GM23338 (cell line): ENCODE results near the gene BBOX1. TPM values are rescaled to one million over a fixed set of nuclear protein-coding genes. Genes with fewer than 3 reads are reported as not detected.

Experiments
- ATAC-seq: fragments of 200-7000 bp; cut with Tn5 transposase; 3 replicates; pipeline ENCODE4 v1.9.1; 2020
- DNase-seq: peaks from one replicate; pipeline ENCODE4 v3.0.0-alpha.2; 2015; ENCODE audit warnings: low spot score
- H2AFZ ChIP-seq: fragments of 200-600 bp; sonication (generic); 2 replicates; pipeline ENCODE4 v1.8.0; 2016; ENCODE audit warnings: antibody characterized with exemption, mild to moderate bottlenecking, moderate library complexity
- H3F3A ChIP-seq: fragments of 200-600 bp; sonication (generic); replicated peaks from 2 replicates; pipeline ENCODE4 v1.8.0; 2017; ENCODE audit warnings: antibody characterized with exemption, mixed run types, low read depth
- H3K27ac ChIP-seq: fragments of 200-600 bp; sonication (generic); 2 replicates; pipeline ENCODE4 v1.6.1; 2016; ENCODE audit warnings: low read depth
- H3K27me3 ChIP-seq: fragments of 200-600 bp; sonication (generic); 2 replicates; pipeline ENCODE4 v1.8.0; 2016; ENCODE audit warnings: mild to moderate bottlenecking, mixed run types, moderate library complexity; ENCODE audit not compliant: insufficient read depth
- H3K36me3 ChIP-seq: fragments of 200-600 bp; sonication (generic); 2 replicates; pipeline ENCODE4 v1.8.0; 2016; ENCODE audit warnings: mild to moderate bottlenecking; ENCODE audit not compliant: insufficient read depth
- H3K4me1 ChIP-seq: fragments of 200-600 bp; sonication (generic); 2 replicates; pipeline ENCODE4 v1.8.0; 2016; ENCODE audit warnings: mild to moderate bottlenecking, moderate library complexity; ENCODE audit not compliant: insufficient read depth
- H3K4me2 ChIP-seq: fragments of 200-600 bp; sonication (generic); 2 replicates; pipeline ENCODE4 v1.7.1; 2017; ENCODE audit warnings: mixed run types
- H3K4me3 ChIP-seq: fragments of 200-600 bp; sonication (generic); 2 replicates; pipeline ENCODE4 v1.6.1; 2016; ENCODE audit warnings: mixed run types
- H3K79me2 ChIP-seq: fragments of 200-600 bp; sonication (generic); replicated peaks from 2 replicates; pipeline ENCODE4 v1.8.0; 2017; ENCODE audit warnings: mild to moderate bottlenecking; ENCODE audit not compliant: insufficient read depth
- H3K9me2 ChIP-seq: fragments of 200-600 bp; sonication (generic); 2 replicates; pipeline ENCODE4 v1.8.0; 2017; ENCODE audit not compliant: insufficient read depth
- H4K20me1 ChIP-seq: fragments of 200-600 bp; sonication (generic); replicated peaks from 2 replicates; pipeline ENCODE4 v1.8.0; 2017; ENCODE audit warnings: mild to moderate bottlenecking; ENCODE audit not compliant: insufficient read depth
- H3K27ac Mint-ChIP-seq: 2 replicates; pipeline ENCODE4 v1.8.0; 2020; ENCODE audit warnings: inconsistent platforms, mild to moderate bottlenecking, moderate library complexity, mixed read lengths
- H3K27me3 Mint-ChIP-seq: 3 replicates; pipeline ENCODE4 v1.8.0; 2022; ENCODE audit warnings: low read depth, mild to moderate bottlenecking, moderate library complexity, mixed read lengths, inconsistent platforms; ENCODE audit not compliant: insufficient read depth, poor library complexity
- H3K36me3 Mint-ChIP-seq: 3 replicates; pipeline ENCODE4 v1.8.0; 2021; ENCODE audit warnings: low read depth, mild to moderate bottlenecking, inconsistent platforms, moderate library complexity, mixed read lengths
- H3K4me1 Mint-ChIP-seq: 3 replicates; pipeline ENCODE4 v1.8.0; 2020; ENCODE audit warnings: mild to moderate bottlenecking, inconsistent platforms, mixed read lengths
- H3K4me3 Mint-ChIP-seq: 3 replicates; pipeline ENCODE4 v1.8.0; 2021; ENCODE audit warnings: moderate library complexity, mild to moderate bottlenecking, inconsistent platforms, mixed read lengths
- H3K9me3 Mint-ChIP-seq: 3 replicates; pipeline ENCODE4 v1.8.0; 2020; ENCODE audit warnings: moderate library complexity, mild to moderate bottlenecking, inconsistent platforms, mixed read lengths
- NANOG ChIP-seq: IDR thresholded peaks from 2 replicates; pipeline ENCODE4 v1.6.1; 2016; ENCODE audit warnings: antibody characterized with exemption, borderline replicate concordance
- ZNF462 ChIP-seq: fragments of 250-450 bp; sonication (Bioruptor Pico); IDR thresholded peaks from 2 replicates; pipeline ENCODE4 v1.5.0; 2020; ENCODE audit warnings: mild to moderate bottlenecking, moderate library complexity
- polyA plus RNA-seq: library from polyadenylated mRNA; unstranded; fragments of >200 nt; fragmentation: Nextera tagmentation; extraction: Ambion mirVana; gene quantifications from 2 replicates; pipeline ENCODE4 v1.2.1, GENCODE V29; 2016
- total RNA-seq: library from RNA; depleted of rRNA; stranded (reverse); fragments of >200 nt; shearing (Covaris generic); gene quantifications from 2 replicates; pipeline ENCODE4 v1.2.3, GENCODE V29; 2014
- TF ChIP-seq, protein P1 (sequence below): IDR thresholded peaks from 2 replicates; pipeline ENCODE4 v1.6.1; 2016; ENCODE audit warnings: antibody characterized with exemption

BBOX1 gene
- total and polyA plus RNA-seq, 2 experiments from 2014 or later = not detected

GRCh38 chr11:27052668-27053067 lies 12.1 kb downstream of the BBOX1 start (continued):
- TF ChIP-seq, protein P1, sequence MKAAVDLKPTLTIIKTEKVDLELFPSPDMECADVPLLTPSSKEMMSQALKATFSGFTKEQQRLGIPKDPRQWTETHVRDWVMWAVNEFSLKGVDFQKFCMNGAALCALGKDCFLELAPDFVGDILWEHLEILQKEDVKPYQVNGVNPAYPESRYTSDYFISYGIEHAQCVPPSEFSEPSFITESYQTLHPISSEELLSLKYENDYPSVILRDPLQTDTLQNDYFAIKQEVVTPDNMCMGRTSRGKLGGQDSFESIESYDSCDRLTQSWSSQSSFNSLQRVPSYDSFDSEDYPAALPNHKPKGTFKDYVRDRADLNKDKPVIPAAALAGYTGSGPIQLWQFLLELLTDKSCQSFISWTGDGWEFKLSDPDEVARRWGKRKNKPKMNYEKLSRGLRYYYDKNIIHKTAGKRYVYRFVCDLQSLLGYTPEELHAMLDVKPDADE = no peak

DNA sequence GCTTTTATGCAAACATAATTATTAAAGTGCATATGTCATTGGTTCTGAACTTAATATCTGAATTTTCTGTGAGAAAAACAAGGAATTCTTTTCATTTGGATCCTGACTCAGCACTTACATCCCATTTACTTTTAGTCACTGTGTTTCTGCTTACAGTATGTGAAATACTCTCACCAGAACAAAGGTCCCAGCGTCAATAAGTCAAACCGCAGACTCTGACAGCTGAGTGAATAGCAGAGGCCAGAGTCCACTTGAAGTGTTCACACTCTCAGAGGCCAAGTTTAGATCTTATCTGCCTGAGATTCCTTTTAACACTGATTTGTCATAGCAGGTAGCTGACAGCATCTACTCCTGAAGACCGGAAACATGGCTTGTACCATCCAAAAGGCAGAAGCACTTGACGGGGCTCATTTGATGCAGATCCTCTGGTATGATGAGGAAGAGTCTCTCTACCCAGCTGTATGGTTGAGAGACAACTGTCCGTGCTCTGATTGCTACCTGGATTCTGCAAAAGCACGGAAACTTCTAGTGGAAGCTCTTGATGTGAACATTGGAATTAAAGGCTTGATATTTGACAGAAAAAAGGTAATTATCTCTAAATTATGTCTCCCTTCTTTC lies 14.6 kb downstream of the BBOX1 start:
- H3K4me3 ChIP-seq = no peak overlapping the region
- H3K4me1 Mint-ChIP-seq = peaks cover 5% of the 10 kb centered on the region; the same call in 2 of the 3 replicates
- no peaks in the 10 kb centered on the region for H3K27me3 ChIP-seq

More for the DNA sequence above, 14.6 kb downstream of the BBOX1 start:
- H3K27ac ChIP-seq = no peak overlapping the region
- H3K79me2 ChIP-seq = no peaks in the 10 kb centered on the region
- Mint-ChIP-seq H3K27me3 (no peaks in the 10 kb centered on the region), H3K36me3 (no peaks in the 10 kb centered on the region), H3K9me3 (no peaks in the 10 kb centered on the region), H3K4me3 (no peak overlapping the region), H3K27ac (no peak overlapping the region)
- no peaks in the 10 kb centered on the region for H3K36me3 ChIP-seq
- H3F3A ChIP-seq = no peaks in the 10 kb centered on the region
- H3K4me2 ChIP-seq = no peak overlapping the region
- H3K9me2 ChIP-seq = no peaks in the 10 kb centered on the region
- no peaks in the 10 kb centered on the region for H4K20me1 ChIP-seq
- DNase-seq (no peak), ATAC-seq (no peak)
- no peaks in the 10 kb centered on the region for H3K4me1 ChIP-seq
- no peak overlapping the region for H2AFZ ChIP-seq
- TF ChIP-seq ZNF462 (no peak), NANOG (no peak)
